HL-60/S4 (cell line): ENCODE results near the gene KIAA0930.

Experiments used
- in situ Hi-C: fragments of 300-500 bp; cut with MboI; formaldehyde crosslinking; loops from 2 replicates; pipeline ENCODE4 v1.14.3; 2022; ENCODE audit warnings: low sequenced_read_pairs

KIAA0930 gene

DNA sequence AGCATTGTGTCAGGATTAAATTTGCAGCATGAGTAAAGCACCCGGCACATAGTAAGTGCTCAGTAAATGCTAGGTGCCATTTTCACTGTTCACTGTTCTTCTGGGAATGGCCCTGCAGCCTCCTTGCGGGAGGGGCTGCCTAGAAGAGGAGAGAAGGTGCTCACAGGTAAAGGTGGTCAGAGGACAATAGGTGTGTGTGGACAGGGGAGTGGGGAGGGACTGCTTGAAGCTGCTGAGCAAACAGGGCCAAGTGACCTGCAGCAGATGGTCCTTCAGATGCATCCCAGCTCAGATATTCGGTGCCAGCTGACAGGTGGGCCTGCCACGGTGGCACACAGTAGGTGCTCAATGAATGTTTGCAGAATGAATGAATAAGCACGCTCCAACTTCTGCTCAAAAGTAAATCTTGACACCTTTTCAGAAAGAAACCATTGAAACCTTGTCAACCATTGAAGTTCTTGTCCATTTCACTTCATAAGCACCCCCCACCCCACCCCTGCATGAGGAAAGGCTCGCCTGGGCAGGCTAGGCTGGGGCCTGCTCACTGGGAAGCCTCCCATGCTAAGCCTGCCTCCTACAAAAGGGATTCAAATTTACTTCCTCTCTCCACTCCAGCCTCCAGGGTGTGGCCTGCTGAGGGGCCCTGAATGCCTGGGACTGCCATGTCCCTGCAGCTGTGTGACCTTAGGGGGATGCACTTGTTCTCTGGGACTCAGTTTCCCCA, 1.6 kb downstream of the KIAA0930 start:
- in situ Hi-C loops = no loop called here

DNA sequence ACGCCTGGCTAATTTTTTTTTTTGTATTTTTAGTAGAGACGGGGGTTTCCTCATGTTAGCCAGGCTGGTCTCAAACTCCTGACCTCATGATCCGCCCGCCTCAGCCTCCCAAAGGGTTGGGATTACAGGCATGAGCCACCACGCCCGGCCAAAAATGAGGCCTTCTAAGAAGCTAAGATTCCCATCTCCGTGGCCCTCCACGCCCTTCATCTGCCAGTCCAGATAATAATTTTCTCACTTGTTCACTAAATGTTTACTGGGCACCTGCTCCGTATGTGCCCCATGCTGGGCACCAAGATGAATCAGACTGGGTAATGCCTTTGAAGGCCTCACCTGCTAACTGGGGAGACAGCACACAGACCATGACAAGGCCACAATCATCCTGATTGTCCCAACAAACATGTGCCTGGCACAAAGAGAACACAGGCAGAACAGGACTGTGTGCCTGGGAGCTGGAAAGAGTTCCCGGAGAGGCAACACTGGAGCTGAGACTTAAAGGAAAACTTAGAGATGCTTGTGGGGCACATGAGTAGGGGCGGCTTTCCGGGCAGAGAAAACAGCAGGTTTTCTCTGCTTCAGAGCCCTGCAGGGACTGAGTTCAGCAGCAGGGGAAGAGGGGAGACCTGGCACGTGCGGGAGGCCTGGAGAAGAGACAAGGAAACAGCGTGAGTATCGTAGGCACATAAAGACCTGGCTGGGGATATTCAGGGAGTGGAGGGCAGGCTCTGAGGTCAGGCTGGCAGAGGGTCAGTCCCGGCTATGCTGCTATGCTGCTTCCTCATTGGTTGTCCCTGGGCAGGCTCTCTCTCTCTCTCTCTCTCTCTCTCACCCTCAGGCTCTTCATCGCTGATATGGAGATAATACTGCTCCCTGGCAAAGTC, 2.4 kb downstream of the KIAA0930 start:
- in situ Hi-C loops = no loop called here

DNA sequence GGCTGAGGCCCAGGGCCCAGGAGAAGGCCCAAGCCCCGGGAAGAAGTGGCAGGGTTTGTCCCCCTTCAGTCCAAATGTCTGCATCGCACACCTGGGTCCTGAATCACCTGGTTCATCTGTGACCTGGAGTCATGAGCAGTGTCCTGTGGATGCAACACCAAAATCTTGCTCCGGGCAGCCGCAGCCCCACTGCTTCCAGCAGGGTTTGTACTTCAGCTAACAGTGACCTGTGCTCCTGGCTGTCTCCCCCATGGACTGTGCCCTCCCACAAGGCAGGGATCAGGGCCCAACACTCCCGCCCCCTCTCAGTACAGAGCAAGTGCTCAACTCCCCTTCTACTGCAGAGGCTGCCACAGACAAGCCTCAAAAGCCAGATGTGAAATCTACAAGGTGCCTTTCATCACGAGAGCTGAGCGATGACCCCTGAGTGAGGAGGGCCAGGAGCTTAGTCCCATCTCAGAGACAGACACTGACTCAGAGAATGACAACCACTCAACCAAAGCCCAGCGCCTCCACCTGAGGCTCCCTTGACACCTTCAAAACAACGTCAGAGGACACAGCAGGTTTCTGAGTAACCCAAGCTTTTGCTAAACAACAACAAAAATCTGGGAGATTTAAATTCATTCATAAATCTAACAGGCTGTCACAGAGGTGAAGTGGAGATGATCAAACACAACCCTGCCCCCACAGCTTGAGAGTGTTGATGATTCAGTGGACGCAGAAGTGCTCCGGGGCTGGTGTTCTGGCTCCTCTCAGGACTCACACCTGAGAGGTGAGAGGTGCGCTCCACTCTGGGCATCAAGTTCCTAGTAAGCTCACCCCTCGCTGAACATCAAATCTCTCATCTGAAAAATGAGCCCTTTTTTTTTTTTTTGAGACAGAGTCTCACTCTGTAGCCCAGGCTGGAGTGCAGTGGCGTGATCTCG, 3.4 kb downstream of the KIAA0930 start:
- in situ Hi-C loops = no loop called here

DNA sequence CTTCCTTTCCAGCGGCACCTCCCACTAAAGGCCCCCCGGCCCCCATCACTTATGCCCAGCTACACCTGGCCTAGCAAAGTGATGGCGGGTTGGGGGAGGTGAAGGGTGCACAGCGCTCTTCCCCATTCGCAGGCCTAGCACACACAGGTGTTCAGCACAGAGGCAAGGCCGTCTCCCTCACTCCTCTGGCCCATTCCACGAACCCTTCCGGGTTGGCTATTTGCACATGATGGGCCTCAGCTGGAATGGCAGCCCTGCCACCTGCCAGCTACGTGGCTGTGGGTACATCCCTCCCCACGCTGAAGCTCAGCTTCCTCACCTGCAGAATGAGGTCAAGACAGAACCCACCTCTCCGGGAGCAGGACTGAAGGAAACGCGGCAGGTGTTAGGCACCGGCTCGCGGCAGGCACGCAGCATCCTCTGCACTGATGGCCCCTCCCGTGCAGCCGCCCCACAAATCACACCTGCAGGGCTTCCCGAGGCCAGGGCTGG, 4.8 kb downstream of the KIAA0930 start:
- in situ Hi-C loops = no loop called here

DNA sequence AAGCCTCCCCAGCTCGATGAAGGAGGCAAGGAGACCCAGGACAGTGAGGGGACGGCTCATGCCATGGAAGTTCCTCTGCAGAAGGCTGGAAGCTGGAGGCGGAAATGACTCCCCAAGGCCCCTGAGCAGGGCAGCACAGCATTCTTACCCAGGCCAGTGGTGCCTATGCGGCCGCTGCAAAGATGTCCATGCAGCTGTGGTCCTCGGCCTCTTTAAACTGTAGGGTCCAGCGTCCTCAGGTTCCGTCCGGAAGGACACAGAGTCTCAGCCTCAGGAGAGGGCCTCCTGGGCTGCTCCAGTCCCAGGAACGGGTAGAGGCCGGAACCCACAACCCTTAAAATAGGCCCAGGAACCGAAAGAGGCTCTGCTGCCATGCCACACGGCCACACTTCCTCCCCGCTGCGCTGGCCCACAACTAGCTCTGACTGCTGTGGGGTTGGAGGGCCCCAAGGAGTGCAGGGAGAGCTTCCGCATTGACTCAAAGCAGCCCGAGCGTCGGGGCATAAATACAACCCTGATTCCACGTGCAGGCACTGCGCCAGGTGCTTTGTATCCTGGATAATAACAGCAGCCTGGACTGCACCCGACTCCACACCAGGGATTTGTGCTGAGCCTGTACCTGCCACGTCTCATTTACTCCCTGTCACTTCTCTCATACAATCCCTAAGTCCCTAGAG, 5.5 kb downstream of the KIAA0930 start:
- in situ Hi-C loops = no loop called here

DNA sequence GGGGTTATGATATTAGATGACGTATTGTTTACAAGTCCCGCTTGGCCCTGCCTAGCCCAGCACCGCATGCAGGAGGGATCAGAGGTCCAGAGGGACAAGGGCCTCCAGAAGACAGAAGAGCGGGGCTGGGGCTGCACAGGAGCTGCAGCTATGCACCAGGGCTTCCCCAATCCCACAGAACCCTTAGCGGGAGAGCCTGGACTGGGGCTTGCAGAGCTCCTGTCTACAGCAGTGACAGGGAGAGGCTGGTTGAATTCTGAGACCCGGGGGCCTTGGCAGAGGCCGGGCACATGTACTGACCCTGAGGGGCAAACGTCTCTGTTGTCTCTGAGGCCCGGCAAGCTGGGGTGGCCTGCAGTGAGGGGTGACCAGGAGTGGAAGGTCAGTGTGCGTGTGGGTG, 6.9 kb downstream of the KIAA0930 start:
- in situ Hi-C loops = no loop called here

DNA sequence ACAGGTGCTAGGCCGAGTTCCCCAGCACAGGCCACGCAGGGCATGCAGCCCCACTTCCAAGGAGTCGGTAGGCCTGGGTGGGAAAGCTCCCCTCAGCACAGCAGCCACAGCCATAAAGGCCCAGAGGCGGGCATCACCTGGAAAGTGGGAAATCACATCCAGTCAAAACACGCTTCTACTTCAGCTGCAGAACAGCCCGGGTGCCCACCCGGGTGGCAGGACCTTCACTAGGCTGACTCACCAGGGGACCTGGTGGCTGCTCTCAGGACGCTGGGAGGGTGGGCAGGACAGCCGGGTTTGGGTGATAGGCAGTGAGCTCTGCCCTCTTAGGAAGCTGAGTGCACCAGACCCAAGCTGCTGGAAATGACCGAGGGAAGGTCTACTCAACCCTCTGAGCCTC, 7.3 kb downstream of the KIAA0930 start:
- in situ Hi-C loops = no loop called here

DNA sequence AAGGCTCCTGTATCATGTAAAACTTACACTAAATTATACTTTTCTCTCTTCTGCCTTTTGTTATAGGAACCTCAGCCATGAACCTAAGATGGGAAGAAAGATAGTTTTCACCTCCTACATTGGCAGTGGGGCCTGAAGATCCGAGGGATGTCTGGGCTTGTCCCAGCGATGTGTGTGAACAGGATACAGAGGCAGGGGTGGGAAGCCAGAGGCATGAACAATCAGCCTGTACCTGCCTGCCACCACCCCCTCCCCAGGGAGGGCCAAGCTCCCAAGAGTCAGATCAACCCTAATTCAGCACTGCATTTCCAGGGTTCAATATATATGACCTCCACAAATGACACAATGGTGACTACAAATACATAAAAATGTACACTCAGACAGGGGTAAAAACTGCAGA, 9.4 kb downstream of the KIAA0930 start:
- in situ Hi-C loops = no loop called here

DNA sequence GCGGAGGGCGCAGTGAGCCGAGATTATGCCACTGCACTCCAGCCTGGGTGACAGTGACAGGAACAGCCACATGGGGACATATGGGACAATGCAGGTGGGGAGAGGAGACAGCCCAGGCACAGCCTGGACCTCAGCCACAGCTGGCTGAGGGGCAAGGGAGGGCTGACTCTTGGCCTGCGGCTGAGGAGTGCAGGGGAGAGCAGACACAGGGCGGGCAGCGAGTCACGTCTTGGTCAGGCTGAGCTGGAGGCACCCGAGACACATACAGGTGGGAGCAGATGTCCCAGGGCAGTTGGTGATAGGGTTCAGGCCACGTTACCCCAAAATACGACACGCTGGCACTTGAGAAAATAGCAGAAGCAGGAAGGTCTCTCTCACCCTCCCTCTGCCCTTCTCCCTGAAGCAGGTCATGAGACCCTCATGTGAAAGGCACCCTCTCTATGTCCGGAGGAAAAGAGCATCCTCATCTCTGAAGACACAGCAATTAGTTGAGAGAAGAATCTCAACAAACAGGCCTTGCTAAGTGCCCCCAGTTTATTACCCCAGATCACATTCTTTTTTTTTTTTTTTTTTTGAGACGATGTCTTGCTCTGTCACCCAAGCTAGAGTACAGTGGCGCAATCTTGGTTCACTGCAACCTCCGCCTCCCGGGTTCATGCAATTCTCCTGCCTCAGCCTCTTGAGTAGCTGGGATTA, 10.5 kb downstream of the KIAA0930 start:
- in situ Hi-C loops = no loop called here

DNA sequence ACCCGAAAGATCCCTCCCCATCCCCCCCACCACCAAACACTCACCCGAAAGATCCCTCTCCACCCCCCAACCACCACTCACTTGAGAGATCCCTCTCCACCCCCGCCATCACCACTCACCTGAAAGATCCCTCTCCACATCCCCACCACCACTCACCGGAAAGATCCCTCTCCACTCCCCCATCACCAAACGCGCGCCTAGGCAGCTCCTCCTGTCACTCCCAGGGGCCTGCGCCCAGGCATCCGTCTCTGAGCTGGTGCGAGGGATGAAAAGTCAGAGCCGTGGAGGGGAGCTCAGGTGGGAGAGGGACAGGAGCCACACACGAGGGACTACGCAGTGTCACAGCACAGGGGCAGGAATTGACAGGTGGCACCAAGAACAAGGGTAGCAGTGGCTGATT, 11.5 kb downstream of the KIAA0930 start:
- in situ Hi-C loops = no loop called here

DNA sequence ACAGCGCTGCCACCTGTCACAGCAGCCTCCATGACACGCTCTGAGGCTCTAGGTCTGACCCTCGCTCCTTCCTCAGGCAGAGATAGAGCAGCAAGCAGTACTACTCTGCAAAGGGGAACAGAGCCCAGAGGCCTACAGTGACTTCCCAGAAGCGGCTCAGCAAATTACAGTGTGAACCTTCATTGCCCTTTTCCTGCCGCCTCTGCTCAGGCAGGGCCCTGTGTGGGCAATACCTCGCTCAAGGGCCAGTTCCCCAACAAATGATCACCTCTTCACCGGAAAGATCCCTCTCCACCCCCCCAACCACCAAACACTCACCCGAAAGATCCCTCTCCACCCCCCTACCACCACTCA, 12.3 kb downstream of the KIAA0930 start:
- in situ Hi-C loops = no loop called here

DNA sequence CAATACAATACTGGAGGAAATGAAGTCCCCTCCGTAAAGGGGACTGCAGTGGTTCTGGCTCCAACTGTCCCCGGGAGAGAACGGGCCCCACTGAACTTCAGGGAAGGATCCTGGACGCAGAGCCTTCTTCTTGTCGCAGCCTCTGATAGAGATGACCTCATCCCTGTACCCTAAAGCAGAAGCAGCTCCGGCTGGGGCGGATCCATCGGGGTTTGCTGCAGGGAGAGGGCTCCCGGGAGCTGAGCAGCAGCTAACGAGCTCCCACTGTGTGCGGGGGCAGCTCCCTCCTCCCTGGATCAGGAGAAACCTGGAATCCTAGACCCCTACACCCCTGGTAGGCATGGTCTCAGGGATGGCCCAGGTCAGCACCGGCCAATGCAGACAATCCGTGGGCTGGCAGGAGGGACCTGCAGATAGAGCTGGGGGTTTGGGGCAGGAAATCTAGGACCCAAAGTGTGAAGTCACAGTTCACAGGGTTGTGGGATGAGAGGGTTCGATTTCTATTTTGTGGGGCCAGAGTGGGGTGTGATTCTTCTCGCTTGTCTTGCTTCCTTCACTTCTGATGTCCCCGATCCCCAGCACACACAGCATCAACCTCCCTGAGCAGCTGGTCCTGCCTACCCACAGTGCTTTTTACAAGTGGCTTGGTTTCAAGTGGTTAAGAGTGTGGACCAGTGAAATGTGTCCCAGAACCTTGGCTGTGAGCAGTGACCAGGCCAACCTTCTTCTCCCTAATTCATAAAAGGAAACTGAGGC, 12.9 kb downstream of the KIAA0930 start:
- in situ Hi-C loops = no loop called here

DNA sequence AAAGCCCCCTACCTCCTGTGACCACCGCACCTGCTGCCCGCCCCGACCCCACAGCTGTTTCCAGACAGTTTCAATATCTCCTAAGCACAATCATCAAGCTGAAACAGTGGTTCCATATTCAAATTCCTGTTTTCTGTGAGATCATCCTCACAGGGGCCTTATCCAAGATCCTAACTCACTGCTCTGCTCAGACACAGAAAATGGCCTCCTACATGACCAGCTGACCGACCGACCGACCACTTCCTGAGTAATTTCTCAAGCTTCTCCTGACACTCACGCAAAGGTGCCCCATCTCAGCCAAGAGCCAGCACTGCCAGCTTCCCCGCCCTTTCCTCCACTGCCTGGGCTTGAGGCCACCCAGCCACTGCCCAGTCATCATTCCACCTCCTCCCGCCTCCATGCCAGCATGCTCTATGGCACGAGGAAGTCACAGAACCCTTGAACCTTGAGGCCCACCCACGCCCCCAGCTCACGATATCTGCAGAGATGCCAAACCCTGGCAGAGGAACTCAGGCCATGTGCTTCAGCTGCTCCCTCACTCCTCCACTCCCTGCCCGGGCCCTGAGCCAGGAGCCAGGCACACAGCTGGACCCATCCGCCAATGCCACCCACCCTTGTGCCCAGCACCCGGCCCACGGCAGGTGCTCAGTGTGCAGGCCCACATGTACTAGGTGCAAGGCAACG, 14.0 kb downstream of the KIAA0930 start:
- in situ Hi-C loops = no loop called here

DNA sequence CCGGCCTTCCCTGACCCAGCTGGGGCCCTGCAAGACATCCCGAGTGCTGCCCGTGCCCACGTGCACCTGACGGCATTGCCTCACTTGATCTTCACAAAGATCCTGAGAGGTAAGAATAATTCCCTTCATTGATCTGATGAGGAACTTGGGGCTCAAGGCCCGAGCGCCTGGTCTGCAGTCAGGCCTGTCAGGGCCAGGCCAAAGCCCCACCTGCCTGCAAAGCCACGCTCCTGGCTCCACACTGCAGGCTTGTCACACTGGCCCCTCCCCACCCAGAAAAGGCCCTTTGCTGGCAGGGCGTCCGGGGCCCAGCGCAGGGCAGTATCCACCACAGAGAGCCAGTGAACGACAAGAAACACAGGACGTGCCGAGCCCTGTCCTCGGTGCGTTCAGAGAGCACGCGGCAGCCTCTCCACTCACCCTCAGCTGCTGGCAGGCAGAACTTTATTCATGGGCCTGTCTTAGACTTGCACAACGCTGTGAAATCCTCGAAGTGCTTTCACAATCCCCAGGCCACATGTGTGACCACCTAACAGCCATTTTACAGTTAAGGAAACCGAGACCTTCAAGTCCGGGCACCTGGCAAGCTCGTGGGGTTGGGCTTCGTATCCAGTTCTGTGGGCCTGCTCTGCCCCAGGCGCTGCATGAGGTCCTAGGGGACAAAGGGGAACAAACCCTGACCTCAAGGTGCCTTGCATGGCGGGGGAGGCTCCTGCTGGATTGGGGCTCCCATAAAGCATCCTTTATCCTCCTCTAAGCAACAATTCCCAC, 14.8 kb downstream of the KIAA0930 start:
- in situ Hi-C loops = no loop called here

DNA sequence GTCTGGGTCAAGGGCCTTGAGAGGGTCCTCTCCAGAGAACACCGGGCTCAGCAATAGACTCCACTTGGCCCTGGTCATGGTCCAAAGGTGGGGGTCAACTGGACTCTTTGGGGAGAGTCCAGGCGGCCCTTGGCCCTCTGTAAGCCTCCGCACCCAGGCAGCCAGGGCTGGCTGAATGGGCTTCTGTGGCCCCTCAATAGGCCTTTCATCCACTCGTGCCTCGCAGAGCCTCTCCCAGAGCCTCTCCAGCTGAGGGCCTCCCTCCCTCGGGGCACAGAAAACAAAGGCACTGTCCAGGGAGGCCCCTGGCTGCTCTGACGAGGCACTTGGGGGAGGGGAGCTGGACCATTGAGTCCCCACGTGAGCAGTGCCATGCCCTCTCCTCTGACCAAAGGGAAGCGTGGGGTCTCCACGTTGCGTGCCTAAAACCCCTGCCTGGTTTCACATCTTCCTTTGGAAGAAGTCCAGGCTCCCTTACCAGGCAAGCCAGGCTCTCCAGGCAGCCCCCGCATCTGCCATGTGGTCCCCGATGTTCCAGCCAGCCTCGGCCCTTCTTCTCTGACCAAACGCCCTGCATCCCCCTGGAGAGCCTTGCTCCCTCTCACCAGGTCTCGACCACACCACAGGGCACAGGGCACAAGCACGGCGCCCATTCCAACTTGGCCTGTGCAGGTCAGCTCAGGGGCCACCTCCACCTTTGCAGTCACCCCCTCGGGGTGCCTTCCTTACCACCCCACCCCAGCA, 15.5 kb downstream of the KIAA0930 start:
- in situ Hi-C loops = no loop called here

DNA sequence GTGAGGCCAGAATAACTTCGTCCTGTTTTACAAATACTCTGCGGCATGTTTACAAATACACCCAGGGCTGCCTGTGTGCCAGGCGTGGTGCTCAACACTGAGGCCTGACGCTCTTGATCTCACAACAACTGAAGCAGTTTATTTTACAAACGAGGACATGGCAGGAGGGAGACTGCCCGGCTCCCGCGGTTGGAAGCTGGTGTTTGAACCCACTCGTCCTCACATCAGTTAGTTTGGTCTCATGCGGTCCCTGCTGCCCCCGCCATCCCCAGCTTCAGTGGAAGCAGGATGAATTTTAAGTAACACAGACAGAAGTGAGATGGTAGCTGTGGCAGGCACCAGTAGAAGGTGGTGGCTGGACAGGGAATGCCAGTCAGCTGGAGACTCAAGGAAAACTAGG, 16.4 kb downstream of the KIAA0930 start:
- in situ Hi-C loops = no loop called here
